K562 (cell line): ENCODE data around the gene OR2Z1. TPM values are rescaled to one million over a fixed set of nuclear protein-coding genes. Genes with fewer than 3 reads are reported as not detected.

ENCODE experiments used
- ARID4B ChIP-seq: sonication (generic); formaldehyde crosslinking; IDR thresholded peaks from 2 replicates; pipeline ENCODE4 v1.8.0; 2022; ENCODE audit warnings: mild to moderate bottlenecking, missing genetic modification reagents
- CCNT2 ChIP-seq: IDR thresholded peaks from 2 replicates; pipeline ENCODE4 v1.6.1; 2011; ENCODE audit warnings: borderline replicate concordance, low read depth, mild to moderate bottlenecking, moderate library complexity, mixed read lengths, low read length; ENCODE audit not compliant: insufficient read length; ENCODE audit errors: extremely low read depth
- E2F6 ChIP-seq, 2 experiments: IDR thresholded peaks; 2 replicates each; pipeline ENCODE4 v1.6.1; 2011; ENCODE audit warnings: borderline replicate concordance in 1 of 2, control low read depth in 1 of 2, low read depth in 1 of 2, low read length in 1 of 2, mild to moderate bottlenecking in 1 of 2, mixed read lengths in 1 of 2, moderate library complexity in 1 of 2; ENCODE audit not compliant: insufficient read depth in 1 of 2, insufficient read length in 1 of 2, poor library complexity in 1 of 2, severe bottlenecking in 1 of 2; ENCODE audit errors: extremely low read depth in 1 of 2
- ESRRA ChIP-seq: fragments of 450-650 bp; IDR thresholded peaks from 2 replicates; pipeline ENCODE4 v1.6.1; 2014; ENCODE audit warnings: low read depth, mild to moderate bottlenecking, moderate library complexity, borderline replicate concordance
- HOXB6 ChIP-seq: fragments of 250-450 bp; sonication (Bioruptor Pico); IDR thresholded peaks from 2 replicates; pipeline ENCODE4 v1.5.1; 2022; ENCODE audit warnings: mild to moderate bottlenecking, borderline replicate concordance
- JUN ChIP-seq, 2 experiments: sonication (generic) in 1 of 2; formaldehyde crosslinking in 1 of 2; IDR thresholded peaks; 2 replicates each; pipeline versions ENCODE4 v1.6.1 to v1.8.0; 2012 to 2022; ENCODE audit warnings: borderline replicate concordance in 2 of 2, mild to moderate bottlenecking in 2 of 2, improper control_type of control experiment in 1 of 2, low read depth in 1 of 2, low read length in 1 of 2, missing genetic modification reagents in 1 of 2
- MAZ ChIP-seq, 2 experiments: fragments of 450-650 bp in 1 of 2; sonication (generic) in 1 of 2; formaldehyde crosslinking; IDR thresholded peaks in 1 of 2; conservative IDR thresholded peaks in 1 of 2; 2 replicates each; pipeline versions ENCODE4 v1.4.0 to v1.5.0; 2020; ENCODE audit warnings: mild to moderate bottlenecking in 1 of 2, missing genetic modification reagents in 1 of 2
- NFIC ChIP-seq: fragments of 450-650 bp; IDR thresholded peaks from 2 replicates; pipeline ENCODE4 v1.6.1; 2017; ENCODE audit warnings: mild to moderate bottlenecking, inconsistent platforms
- NFXL1 ChIP-seq: fragments of 450-650 bp; formaldehyde crosslinking; IDR thresholded peaks from 2 replicates; pipeline ENCODE4 v1.4.0; 2021; ENCODE audit warnings: mild to moderate bottlenecking
- NFYB ChIP-seq: IDR thresholded peaks from 2 replicates; pipeline ENCODE4 v1.6.1; 2011; ENCODE audit warnings: mild to moderate bottlenecking, moderate library complexity; ENCODE audit not compliant: insufficient read length; ENCODE audit errors: extremely low read depth
- PKNOX1 ChIP-seq: fragments of 450-650 bp; IDR thresholded peaks from 2 replicates; pipeline ENCODE4 v1.6.1; 2016
- RB1 ChIP-seq: fragments of 450-650 bp; IDR thresholded peaks from 2 replicates; pipeline ENCODE4 v1.6.1; 2017; ENCODE audit warnings: low read depth, mild to moderate bottlenecking
- RBFOX2 ChIP-seq: fragments of 200-400 bp; formaldehyde crosslinking; IDR thresholded peaks from 2 replicates; pipeline ENCODE4 v1.6.1; 2017; ENCODE audit warnings: low read depth, mild to moderate bottlenecking, low read length, moderate library complexity
- RUNX1 ChIP-seq: sonication (generic); IDR thresholded peaks from 2 replicates; pipeline ENCODE4 v1.6.1; 2016; ENCODE audit warnings: antibody characterized with exemption, low read depth
- SMARCA4 ChIP-seq: fragments of 450-650 bp; IDR thresholded peaks from 2 replicates; pipeline ENCODE4 v1.6.1; 2016
- STAG1 ChIP-seq: sonication (generic); formaldehyde crosslinking; IDR thresholded peaks from 2 replicates; pipeline ENCODE4 v1.5.0; 2020; ENCODE audit warnings: missing genetic modification reagents, borderline replicate concordance
- ZBTB26 ChIP-seq: fragments of 450-650 bp; formaldehyde crosslinking; IDR thresholded peaks from 2 replicates; pipeline ENCODE4 v1.4.0; 2022; ENCODE audit warnings: missing genetic modification characterization
- ZBTB34 ChIP-seq: fragments of 250-450 bp; sonication (Bioruptor Pico); IDR thresholded peaks from 2 replicates; pipeline ENCODE4 v1.8.0; 2021; ENCODE audit warnings: mild to moderate bottlenecking, moderate library complexity
- polyA plus RNA-seq, 8 experiments: library from polyadenylated mRNA; depleted of rRNA in 4 of 8; stranded (reverse) in 5 of 8; unstranded in 3 of 8; fragments of >200 nt; fragmentation: Nextera tagmentation in 2 of 8; fragmentation: Illumina TruSeq in 1 of 8; extraction: Ambion mirVana in 2 of 8; extraction: Trizol in 1 of 8; gene quantifications; 2 replicates each; pipeline versions ENCODE4 v1.2.1 to v1.2.3, GENCODE V29; 2011 to 2014; ENCODE audit warnings: inconsistent platforms in 1 of 8, missing spikeins in 1 of 8
- total RNA-seq, 7 experiments: library from RNA; depleted of rRNA in 6 of 7; stranded (reverse); fragments of >200 nt in 6 of 7; fragmentation: Illumina TruSeq in 2 of 7; extraction: Trizol in 2 of 7; gene quantifications; 2 replicates each; pipeline versions ENCODE4 v1.2.1 to v1.2.3, GENCODE V29; 2011 to 2021; ENCODE audit warnings: low replicate concordance in 1 of 7

OR2Z1 gene
- total and polyA plus RNA-seq, 9 of the 15 experiments (the other 6 are each of a cell fraction or from before 2014, with no cell fraction given): 0.13 TPM; not detected in 8

GRCh38 chr19:8688930-8689329, 32.5 kb upstream of the OR2Z1 start (continued):
- TF ChIP-seq MAZ (CRISPR knock-in tag; conservative IDR thresholded peaks at IDR 0.05 in 1 of 2, IDR thresholded peaks at IDR 0.05 in 1 of 2) (peak in 1 of 2 experiments; percentile 28; a peak in 1 of 4 replicates), PKNOX1 (peak; percentile 81), CCNT2 (peak; percentile 50), SMARCA4 (peak; percentile 62), NFXL1 (CRISPR knock-in tag) (no peak), JUN (IDR thresholded peaks at IDR 0.05; ENCODE audit: borderline replicate concordance, low read depth, low read length) (peak; percentile 67; the same call in 1 of the 2 replicates), JUN (CRISPR knock-in tag; IDR thresholded peaks at IDR 0.05; ENCODE audit: borderline replicate concordance) (no peak), RBFOX2 (no peak), NFIC (no peak), RB1 (no peak), HOXB6 (CRISPR knock-in tag) (no peak), ARID4B (CRISPR knock-in tag) (no peak), ESRRA (peak; percentile 34; the same call in 1 of the 2 replicates), STAG1 (CRISPR knock-in tag) (no peak), ZBTB34 (CRISPR knock-in tag) (no peak), RUNX1 (no peak), NFYB (no peak), E2F6 (IDR thresholded peaks at IDR 0.05; ENCODE audit: borderline replicate concordance in 1 of 2, extremely low read depth in 1 of 2, insufficient read depth in 1 of 2, insufficient read length in 1 of 2, low read depth in 1 of 2, low read length in 1 of 2, poor library complexity in 1 of 2, severe bottlenecking in 1 of 2) (no peak), ZBTB26 (CRISPR knock-in tag) (no peak)
